GM12892 (cell line): ENCODE results near the gene CYTH3.

Experiments used
- DNase-seq: peaks from one replicate; pipeline ENCODE4 v3.0.0; 2011; ENCODE audit not compliant: insufficient read length
- FAIRE-seq: peaks from 2 replicates; lab custom pipeline; 2011; peaks lifted over from hg19 to GRCh38; lab: Jason Lieb, UNC
- POLR2A ChIP-seq: IDR thresholded peaks from 2 replicates; pipeline ENCODE4 v1.6.1; 2011; ENCODE audit warnings: low read depth, low read length, control low read depth
- POLR2AphosphoS5 ChIP-seq: IDR thresholded peaks from 2 replicates; pipeline ENCODE4 v1.6.1; 2011; ENCODE audit warnings: low read depth, low read length, control low read depth
- TAF1 ChIP-seq: IDR thresholded peaks from 2 replicates; pipeline ENCODE4 v1.6.1; 2011; ENCODE audit warnings: low read depth, mild to moderate bottlenecking, control low read depth, low read length, borderline replicate concordance

CYTH3 gene

GRCh38 chr7:6248581-6248980 is 23.8 kb downstream of the CYTH3 start:
- TF ChIP-seq POLR2AphosphoS5 (no peak), TAF1 (no peak), POLR2A (no peak)
- DNase-seq, result no peak
- FAIRE-seq, result no peak

GRCh38 chr7:6246251-6246917 is 26.0 kb downstream of the CYTH3 start:
- TF ChIP-seq POLR2AphosphoS5, result no peak
- no peak for FAIRE-seq
- no peak for DNase-seq

GRCh38 chr7:6244021-6244420 is 28.4 kb downstream of the CYTH3 start:
- TF ChIP-seq POLR2AphosphoS5 (no peak), TAF1 (no peak), POLR2A (no peak)
- DNase-seq, result no peak
- FAIRE-seq, result no peak

- no peak for TF ChIP-seq TAF1
- no peak for TF ChIP-seq POLR2A
- FAIRE-seq (no peak), DNase-seq (no peak)
These were observed 29.3 kb downstream of the CYTH3 start for GRCh38 chr7:6243168-6243567.

- no peak for TF ChIP-seq POLR2AphosphoS5
- no peak for TF ChIP-seq TAF1
- no peak for TF ChIP-seq POLR2A
- FAIRE-seq, result no peak
- no peak for DNase-seq
These were observed 29.9 kb downstream of the CYTH3 start for GRCh38 chr7:6242561-6242960.

- TF ChIP-seq POLR2AphosphoS5 (no peak), POLR2A (no peak), TAF1 (no peak)
- FAIRE-seq (no peak), DNase-seq (no peak)
These were observed 30.8 kb downstream of the CYTH3 start for GRCh38 chr7:6241607-6241973.

GRCh38 chr7:6238309-6238925 is 34.0 kb downstream of the CYTH3 start:
- DNase-seq (no peak), FAIRE-seq (no peak)
- TF ChIP-seq POLR2AphosphoS5 (no peak), POLR2A (no peak), TAF1 (no peak)

- no peak for TF ChIP-seq POLR2AphosphoS5
- TF ChIP-seq TAF1, result no peak
- TF ChIP-seq POLR2A, result no peak
- FAIRE-seq (no peak), DNase-seq (no peak)
These were observed 34.7 kb downstream of the CYTH3 start for GRCh38 chr7:6237730-6238129.

GRCh38 chr7:6237011-6237410 is 35.4 kb downstream of the CYTH3 start:
- DNase-seq (no peak), FAIRE-seq (no peak)
- TF ChIP-seq POLR2AphosphoS5, result no peak
- no peak for TF ChIP-seq POLR2A
- TF ChIP-seq TAF1, result no peak

- DNase-seq (no peak), FAIRE-seq (no peak)
- no peak for TF ChIP-seq POLR2A
- no peak for TF ChIP-seq TAF1
- no peak for TF ChIP-seq POLR2AphosphoS5
These were observed 37.2 kb downstream of the CYTH3 start for GRCh38 chr7:6235029-6235871.

GRCh38 chr7:6234384-6234783 is 38.0 kb downstream of the CYTH3 start:
- no peak for DNase-seq
- TF ChIP-seq TAF1 (no peak), POLR2AphosphoS5 (no peak), POLR2A (no peak)
- no peak for FAIRE-seq

GRCh38 chr7:6232534-6232933 is 39.9 kb downstream of the CYTH3 start:
- TF ChIP-seq TAF1 (no peak), POLR2AphosphoS5 (no peak)
- FAIRE-seq (no peak), DNase-seq (no peak)
